HepG2 (cell line): ENCODE measurements around the gene GLIS2. TPM values are rescaled to one million over a fixed set of nuclear protein-coding genes. Genes with fewer than 3 reads are reported as not detected.

Experiments
- AKAP8 ChIP-seq: sonication (generic); formaldehyde crosslinking; IDR thresholded peaks from 2 replicates; pipeline ENCODE4 v1.5.1; 2020; ENCODE audit warnings: mild to moderate bottlenecking, missing genetic modification reagents
- ATF1 ChIP-seq: IDR thresholded peaks from 2 replicates; pipeline ENCODE4 v1.6.1; 2016; ENCODE audit warnings: mild to moderate bottlenecking, control low read depth
- ATM ChIP-seq: fragments of 450-650 bp; IDR thresholded peaks from 2 replicates; pipeline ENCODE4 v1.7.1; 2017; ENCODE audit warnings: mild to moderate bottlenecking, borderline replicate concordance
- DPF2 ChIP-seq: sonication (generic); formaldehyde crosslinking; IDR thresholded peaks from 2 replicates; pipeline ENCODE4 v1.4.0; 2020; ENCODE audit warnings: mild to moderate bottlenecking, low read depth, missing genetic modification reagents, borderline replicate concordance
- FOSL1 ChIP-seq: sonication (generic); formaldehyde crosslinking; IDR thresholded peaks from 2 replicates; pipeline ENCODE4 v1.9.0; 2021; ENCODE audit warnings: missing genetic modification reagents, borderline replicate concordance
- FOXK2 ChIP-seq: fragments of 450-650 bp; IDR thresholded peaks from 2 replicates; pipeline ENCODE4 v1.6.1; 2016
- HDAC2 ChIP-seq: sonication (generic); formaldehyde crosslinking; IDR thresholded peaks from 2 replicates; pipeline ENCODE4 v1.4.0; 2020; ENCODE audit warnings: missing genetic modification reagents
- HNF4A ChIP-seq: sonication (generic); formaldehyde crosslinking; IDR thresholded peaks from 2 replicates; pipeline ENCODE4 v1.4.0; 2020; ENCODE audit warnings: missing genetic modification reagents
- ISL2 ChIP-seq: sonication (generic); formaldehyde crosslinking; IDR thresholded peaks from 2 replicates; pipeline ENCODE4 v1.5.0; 2020; ENCODE audit warnings: missing genetic modification reagents
- KLF16 ChIP-seq, 2 experiments: sonication (generic) in 1 of 2; formaldehyde crosslinking in 1 of 2; IDR thresholded peaks; 2 replicates each; pipeline versions ENCODE4 v1.6.1 to v1.8.0; 2016 to 2023; ENCODE audit warnings: missing genetic modification reagents in 2 of 2, missing compliant biosample characterization in 1 of 2
- PITX1 ChIP-seq: sonication (generic); formaldehyde crosslinking; IDR thresholded peaks from 2 replicates; pipeline ENCODE4 v1.5.1; 2020; ENCODE audit warnings: mild to moderate bottlenecking, missing genetic modification reagents
- PREB ChIP-seq: sonication (generic); formaldehyde crosslinking; IDR thresholded peaks from 2 replicates; pipeline ENCODE4 v1.4.0; 2020; ENCODE audit warnings: missing genetic modification reagents
- SETDB1 ChIP-seq: sonication (generic); formaldehyde crosslinking; IDR thresholded peaks from 2 replicates; pipeline ENCODE4 v1.5.1; 2020; ENCODE audit warnings: missing genetic modification reagents, mild to moderate bottlenecking, borderline replicate concordance
- SMARCC2 ChIP-seq: fragments of 450-650 bp; IDR thresholded peaks from 2 replicates; pipeline ENCODE4 v1.6.1; 2017; ENCODE audit warnings: antibody characterized with exemption, mild to moderate bottlenecking
- SMYD3 ChIP-seq: sonication (generic); formaldehyde crosslinking; IDR thresholded peaks from 2 replicates; pipeline ENCODE4 v1.8.1; 2023; ENCODE audit warnings: mild to moderate bottlenecking, missing genetic modification reagents
- SP1 ChIP-seq, 2 experiments: fragments of 450-650 bp in 1 of 2; sonication (generic) in 1 of 2; formaldehyde crosslinking in 1 of 2; IDR thresholded peaks; 2 replicates each; pipeline versions ENCODE4 v1.4.0 to v1.6.1; 2016 to 2020; ENCODE audit warnings: missing genetic modification reagents in 1 of 2
- STAT5B ChIP-seq: sonication (generic); formaldehyde crosslinking; IDR thresholded peaks from 2 replicates; pipeline ENCODE4 v1.4.0; 2020; ENCODE audit warnings: missing genetic modification reagents
- ZFX ChIP-seq: sonication (generic); formaldehyde crosslinking; IDR thresholded peaks from 2 replicates; pipeline ENCODE4 v1.4.0; 2020; ENCODE audit warnings: mild to moderate bottlenecking, low read depth, missing genetic modification reagents, moderate library complexity
- ZNF256 ChIP-seq: sonication (generic); formaldehyde crosslinking; conservative IDR thresholded peaks from 2 replicates; pipeline ENCODE4 v1.4.0; 2020; ENCODE audit warnings: missing genetic modification reagents
- ZNF335 ChIP-seq: sonication (generic); formaldehyde crosslinking; IDR thresholded peaks from 2 replicates; pipeline ENCODE4 v1.4.0; 2020; ENCODE audit warnings: missing genetic modification reagents
- ZNF382 ChIP-seq: sonication (generic); formaldehyde crosslinking; IDR thresholded peaks from 2 replicates; pipeline ENCODE4 v1.5.0; 2020; ENCODE audit warnings: missing genetic modification reagents, mild to moderate bottlenecking, borderline replicate concordance
- ZNF383 ChIP-seq: sonication (generic); formaldehyde crosslinking; IDR thresholded peaks from 2 replicates; pipeline ENCODE4 v1.4.0; 2020; ENCODE audit warnings: missing genetic modification reagents, mild to moderate bottlenecking, borderline replicate concordance
- ZNF549 ChIP-seq: sonication (generic); formaldehyde crosslinking; IDR thresholded peaks from 2 replicates; pipeline ENCODE4 v1.5.0; 2020; ENCODE audit warnings: missing genetic modification reagents
- ZNF597 ChIP-seq: sonication (generic); formaldehyde crosslinking; IDR thresholded peaks from 2 replicates; pipeline ENCODE4 v1.5.0; 2020; ENCODE audit warnings: missing genetic modification reagents
- ZNF670 ChIP-seq: sonication (generic); formaldehyde crosslinking; IDR thresholded peaks from 2 replicates; pipeline ENCODE4 v1.8.0; 2022; ENCODE audit warnings: mild to moderate bottlenecking, missing genetic modification reagents, borderline replicate concordance
- ZNF75D ChIP-seq: sonication (generic); formaldehyde crosslinking; IDR thresholded peaks from 2 replicates; pipeline ENCODE4 v1.8.1; 2023; ENCODE audit warnings: missing genetic modification reagents, mild to moderate bottlenecking, borderline replicate concordance
- ZSCAN21 ChIP-seq: sonication (generic); formaldehyde crosslinking; IDR thresholded peaks from 2 replicates; pipeline ENCODE4 v1.8.0; 2022; ENCODE audit warnings: mild to moderate bottlenecking, missing genetic modification reagents, moderate library complexity, borderline replicate concordance
- ZSCAN9 ChIP-seq: IDR thresholded peaks from 2 replicates; pipeline ENCODE4 v1.6.1; 2016; ENCODE audit warnings: borderline replicate concordance
- polyA plus RNA-seq, 8 experiments: library from polyadenylated mRNA; depleted of rRNA in 3 of 8; stranded (reverse) in 7 of 8; unstranded in 1 of 8; fragments of >200 nt; fragmentation: Illumina TruSeq in 4 of 8; extraction: Trizol in 4 of 8; gene quantifications; 2 replicates each; pipeline versions ENCODE4 v1.2.1 to v1.2.3, GENCODE V29; 2011 to 2016; ENCODE audit warnings: low read depth in 4 of 8, missing spikeins in 1 of 8, mixed read lengths in 1 of 8; ENCODE audit not compliant: insufficient read depth in 1 of 8
- total RNA-seq, 5 experiments: library from RNA; depleted of rRNA; stranded (reverse); fragments of >200 nt; fragmentation: Illumina TruSeq; extraction: Trizol; gene quantifications; 2 replicates each; pipeline ENCODE4 v1.2.3, GENCODE V29; 2016; ENCODE audit warnings: low read depth in 1 of 5
- TF ChIP-seq, protein P1 (sequence below): fragments of 450-650 bp; IDR thresholded peaks from 2 replicates; pipeline ENCODE4 v1.6.1; 2017
- TF ChIP-seq, protein P2 (sequence below): IDR thresholded peaks from 2 replicates; pipeline ENCODE4 v1.6.1; 2016; ENCODE audit warnings: missing genetic modification reagents, missing compliant biosample characterization

GLIS2 gene
- total and polyA plus RNA-seq, 2 of the 13 experiments (the other 11 are each of a cell fraction or from before 2014, with no cell fraction given): 0.28 to 0.29 TPM

DNA sequence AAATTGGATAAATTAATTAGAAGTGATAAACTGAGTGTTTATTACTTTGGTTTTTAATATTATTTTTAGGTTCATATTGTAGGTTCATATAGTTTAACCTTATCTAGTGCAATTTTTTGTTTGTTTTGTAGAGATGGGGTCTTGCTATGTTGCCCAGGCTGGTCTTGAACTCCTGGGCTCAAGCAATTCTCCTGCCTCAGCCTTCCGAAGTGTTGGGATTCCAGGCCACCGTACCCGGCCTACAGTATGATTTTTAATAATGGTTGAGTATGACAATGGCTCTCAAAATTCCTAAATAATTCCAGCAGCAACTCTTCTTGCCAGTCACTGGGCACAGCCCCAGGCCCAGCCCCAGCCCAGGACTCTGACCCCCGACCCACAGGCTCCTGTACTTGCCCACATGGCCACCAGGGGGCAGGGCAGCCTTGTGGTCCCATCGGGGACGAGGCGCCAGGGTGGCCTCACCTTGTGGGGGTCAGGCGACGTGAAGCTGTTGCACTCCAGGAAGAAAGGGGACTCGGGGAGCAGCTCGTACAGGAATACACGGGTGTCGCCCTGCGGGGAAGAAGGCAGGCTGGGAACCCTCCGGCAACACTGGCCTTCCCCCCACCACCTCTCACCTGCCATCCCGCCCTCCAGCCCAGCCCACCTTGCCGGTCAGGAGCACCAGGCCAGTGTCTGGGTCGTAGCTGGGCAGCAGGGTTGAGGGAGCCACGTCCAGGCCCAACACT is 43.1 kb downstream of the GLIS2 start (continued):
- TF ChIP-seq ZNF597: no peak
- TF ChIP-seq ZNF256 (CRISPR knock-in tag): no peak
- TF ChIP-seq PREB (CRISPR knock-in tag): no peak
- TF ChIP-seq PITX1 (CRISPR knock-in tag): no peak
- TF ChIP-seq ZNF670 (CRISPR knock-in tag): no peak
- peak; percentile 49; the same call in 1 of the 2 replicates for TF ChIP-seq HNF4A (CRISPR knock-in tag)
- TF ChIP-seq ZFX (CRISPR knock-in tag): peak; percentile 39; the same call in 1 of the 2 replicates
- no peak for TF ChIP-seq ISL2 (CRISPR knock-in tag)
- no peak for TF ChIP-seq SETDB1 (CRISPR knock-in tag)
- no peak for TF ChIP-seq KLF16 (CRISPR knock-in tag; IDR thresholded peaks at IDR 0.05)
- no peak for TF ChIP-seq FOSL1 (CRISPR knock-in tag)
- no peak for TF ChIP-seq ZNF383 (CRISPR knock-in tag)
- no peak for TF ChIP-seq AKAP8 (CRISPR knock-in tag)
- no peak for TF ChIP-seq ZNF75D
- no peak for TF ChIP-seq ZNF382 (CRISPR knock-in tag)
- no peak; the same call in 1 of the 2 replicates for TF ChIP-seq ZSCAN21 (CRISPR knock-in tag)
- no peak for TF ChIP-seq HDAC2
- TF ChIP-seq FOXK2: no peak
- TF ChIP-seq ATM: no peak
- no peak for TF ChIP-seq STAT5B (CRISPR knock-in tag)
- TF ChIP-seq SMYD3 (CRISPR knock-in tag): no peak
- no peak for TF ChIP-seq SP1 (IDR thresholded peaks at IDR 0.05)
- TF ChIP-seq SP1 (CRISPR knock-in tag; IDR thresholded peaks at IDR 0.05): no peak; the same call in 1 of the 2 replicates
- TF ChIP-seq SMARCC2: no peak
- no peak for TF ChIP-seq ATF1
- TF ChIP-seq ZSCAN9 (CRISPR knock-in tag): no peak
- TF ChIP-seq ZNF335: 0 out of 2 replicates have a peak, but pooled peaks have one; percentile 19
- TF ChIP-seq, protein P1, sequence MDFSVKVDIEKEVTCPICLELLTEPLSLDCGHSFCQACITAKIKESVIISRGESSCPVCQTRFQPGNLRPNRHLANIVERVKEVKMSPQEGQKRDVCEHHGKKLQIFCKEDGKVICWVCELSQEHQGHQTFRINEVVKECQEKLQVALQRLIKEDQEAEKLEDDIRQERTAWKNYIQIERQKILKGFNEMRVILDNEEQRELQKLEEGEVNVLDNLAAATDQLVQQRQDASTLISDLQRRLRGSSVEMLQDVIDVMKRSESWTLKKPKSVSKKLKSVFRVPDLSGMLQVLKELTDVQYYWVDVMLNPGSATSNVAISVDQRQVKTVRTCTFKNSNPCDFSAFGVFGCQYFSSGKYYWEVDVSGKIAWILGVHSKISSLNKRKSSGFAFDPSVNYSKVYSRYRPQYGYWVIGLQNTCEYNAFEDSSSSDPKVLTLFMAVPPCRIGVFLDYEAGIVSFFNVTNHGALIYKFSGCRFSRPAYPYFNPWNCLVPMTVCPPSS: no peak
- no peak for TF ChIP-seq ZNF549 (CRISPR knock-in tag)
- no peak for TF ChIP-seq DPF2
- TF ChIP-seq, protein P2, sequence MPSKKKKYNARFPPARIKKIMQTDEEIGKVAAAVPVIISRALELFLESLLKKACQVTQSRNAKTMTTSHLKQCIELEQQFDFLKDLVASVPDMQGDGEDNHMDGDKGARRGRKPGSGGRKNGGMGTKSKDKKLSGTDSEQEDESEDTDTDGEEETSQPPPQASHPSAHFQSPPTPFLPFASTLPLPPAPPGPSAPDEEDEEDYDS (CRISPR knock-in tag): no peak
